Ishikawa (cell line): Measurements from ENCODE around the gene NBEAL2.
A peak's percentile ranks its signal among the peaks of the same experiment; 100 is the strongest.

Experiments used
- CEBPB ChIP-seq: IDR thresholded peaks from 2 replicates; pipeline ENCODE4 v1.6.1; 2012
- EGR1 ChIP-seq: IDR thresholded peaks from 2 replicates; pipeline ENCODE4 v1.6.1; 2012
- EP300 ChIP-seq: IDR thresholded peaks from 2 replicates; pipeline ENCODE4 v1.6.1; 2012; ENCODE audit warnings: borderline replicate concordance
- MAX ChIP-seq: IDR thresholded peaks from 2 replicates; pipeline ENCODE4 v1.6.1; 2012
- NFIC ChIP-seq: IDR thresholded peaks from 2 replicates; pipeline ENCODE4 v1.6.1; 2012
- TAF1 ChIP-seq: IDR thresholded peaks from 2 replicates; pipeline ENCODE4 v1.6.1; 2012; ENCODE audit warnings: low read depth, mild to moderate bottlenecking
- YY1 ChIP-seq: IDR thresholded peaks from 2 replicates; pipeline ENCODE4 v1.6.1; 2012; ENCODE audit warnings: low read depth
- ZBTB7A ChIP-seq: IDR thresholded peaks from 2 replicates; pipeline ENCODE4 v1.6.1; 2012; ENCODE audit warnings: low read depth
- TF ChIP-seq, protein P1 (sequence below): IDR thresholded peaks from 2 replicates; pipeline ENCODE4 v1.6.1; 2012; ENCODE audit warnings: low read depth, mild to moderate bottlenecking

- TF ChIP-seq TAF1 (no peak), MAX (no peak; the same call in 1 of the 2 replicates), EGR1 (no peak), ZBTB7A (no peak), EP300 (peak; percentile 26; the same call in 1 of the 2 replicates), NFIC (peak; percentile 64), YY1 (no peak), CEBPB (no peak)
- TF ChIP-seq, protein P1, sequence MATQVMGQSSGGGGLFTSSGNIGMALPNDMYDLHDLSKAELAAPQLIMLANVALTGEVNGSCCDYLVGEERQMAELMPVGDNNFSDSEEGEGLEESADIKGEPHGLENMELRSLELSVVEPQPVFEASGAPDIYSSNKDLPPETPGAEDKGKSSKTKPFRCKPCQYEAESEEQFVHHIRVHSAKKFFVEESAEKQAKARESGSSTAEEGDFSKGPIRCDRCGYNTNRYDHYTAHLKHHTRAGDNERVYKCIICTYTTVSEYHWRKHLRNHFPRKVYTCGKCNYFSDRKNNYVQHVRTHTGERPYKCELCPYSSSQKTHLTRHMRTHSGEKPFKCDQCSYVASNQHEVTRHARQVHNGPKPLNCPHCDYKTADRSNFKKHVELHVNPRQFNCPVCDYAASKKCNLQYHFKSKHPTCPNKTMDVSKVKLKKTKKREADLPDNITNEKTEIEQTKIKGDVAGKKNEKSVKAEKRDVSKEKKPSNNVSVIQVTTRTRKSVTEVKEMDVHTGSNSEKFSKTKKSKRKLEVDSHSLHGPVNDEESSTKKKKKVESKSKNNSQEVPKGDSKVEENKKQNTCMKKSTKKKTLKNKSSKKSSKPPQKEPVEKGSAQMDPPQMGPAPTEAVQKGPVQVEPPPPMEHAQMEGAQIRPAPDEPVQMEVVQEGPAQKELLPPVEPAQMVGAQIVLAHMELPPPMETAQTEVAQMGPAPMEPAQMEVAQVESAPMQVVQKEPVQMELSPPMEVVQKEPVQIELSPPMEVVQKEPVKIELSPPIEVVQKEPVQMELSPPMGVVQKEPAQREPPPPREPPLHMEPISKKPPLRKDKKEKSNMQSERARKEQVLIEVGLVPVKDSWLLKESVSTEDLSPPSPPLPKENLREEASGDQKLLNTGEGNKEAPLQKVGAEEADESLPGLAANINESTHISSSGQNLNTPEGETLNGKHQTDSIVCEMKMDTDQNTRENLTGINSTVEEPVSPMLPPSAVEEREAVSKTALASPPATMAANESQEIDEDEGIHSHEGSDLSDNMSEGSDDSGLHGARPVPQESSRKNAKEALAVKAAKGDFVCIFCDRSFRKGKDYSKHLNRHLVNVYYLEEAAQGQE, result no peak
Observed at GRCh38 chr3:46934498-46935167, 44.8 kb upstream of the NBEAL2 start.
